ENCODE results near the gene DGKH.

Gene DGKH

GRCh38 chr13:42280537-42280936 is 232.1 kb downstream of the DGKH start:
- DNase-seq = no peak

- no peak for DNase-seq
These were observed 235.1 kb downstream of the DGKH start for GRCh38 chr13:42283574-42283973.

GRCh38 chr13:42284068-42284467 is 235.6 kb downstream of the DGKH start:
- no peak for DNase-seq

Data from NCI-H524 (cell line).